ENCODE measurements around the gene UFC1. TPM values are rescaled to one million over a fixed set of nuclear protein-coding genes. Genes with fewer than 3 reads are reported as not detected.

UFC1 gene
- total RNA-seq, 1 experiment from 2014 or later = 143 TPM

- no peak for DNase-seq (ENCODE audit: extremely low read depth, low read depth)
Observed at GRCh38 chr1:161207173-161207572, 53.4 kb downstream of the UFC1 start.

Small RNAs within 50 kb of the gene (small RNA-seq; reads per million reads assigned to genes)
- 0 reads per million in 2 experiments for gene RF01225

Other genes with a start within 250 kb of the UFC1 start
- not detected in 2 replicates for gene ITLN2, start 199.2 kb upstream of the UFC1 start, total RNA-seq (2014; rRNA removed; shearing (Covaris generic))
- 20.7 and 23.7 TPM in 2 replicates for gene F11R, start 132.8 kb upstream of the UFC1 start, total RNA-seq (2014; rRNA removed; shearing (Covaris generic))
- 29.8 and 37.6 TPM in 2 replicates for gene TSTD1, start 115.0 kb upstream of the UFC1 start, total RNA-seq (2014; rRNA removed; shearing (Covaris generic))
- gene USF1, start 108.0 kb upstream of the UFC1 start, total RNA-seq (2014; rRNA removed; shearing (Covaris generic)) = 49.2 and 51.2 TPM in 2 replicates
- gene ARHGAP30, start 84.1 kb upstream of the UFC1 start, total RNA-seq (2014; rRNA removed; shearing (Covaris generic)) = 0.45 TPM in 1 of 2 replicates, not detected in the other
- 0.55 and 1.0 TPM in 2 replicates for gene NECTIN4, start 64.4 kb upstream of the UFC1 start, total RNA-seq (2014; rRNA removed; shearing (Covaris generic))
- gene KLHDC9, start 55.6 kb upstream of the UFC1 start, total RNA-seq (2014; rRNA removed; shearing (Covaris generic)) = 3.6 and 5.3 TPM in 2 replicates
- gene PFDN2, start 35.9 kb upstream of the UFC1 start, total RNA-seq (2014; rRNA removed; shearing (Covaris generic)) = 186 and 200 TPM in 2 replicates
- 44.3 and 60.6 TPM in 2 replicates for gene NIT1, start 35.9 kb upstream of the UFC1 start, total RNA-seq (2014; rRNA removed; shearing (Covaris generic))
- 34.2 and 36.2 TPM in 2 replicates for gene DEDD, start 21.3 kb upstream of the UFC1 start, total RNA-seq (2014; rRNA removed; shearing (Covaris generic))
- gene USP21, start 5.5 kb downstream of the UFC1 start, total RNA-seq (2014; rRNA removed; shearing (Covaris generic)) = 17.7 and 18.8 TPM in 2 replicates
- 27.1 and 27.3 TPM in 2 replicates for gene PPOX, start 12.4 kb downstream of the UFC1 start, total RNA-seq (2014; rRNA removed; shearing (Covaris generic))
- gene B4GALT3, start 23.5 kb downstream of the UFC1 start, total RNA-seq (2014; rRNA removed; shearing (Covaris generic)) = 68.2 and 73.4 TPM in 2 replicates
- gene ADAMTS4, start 45.1 kb downstream of the UFC1 start, total RNA-seq (2014; rRNA removed; shearing (Covaris generic)) = under 0.01 and 0.14 TPM in 2 replicates
- 161 and 175 TPM in 2 replicates for gene NDUFS2, start 48.4 kb downstream of the UFC1 start, total RNA-seq (2014; rRNA removed; shearing (Covaris generic))
- gene FCER1G, start 61.3 kb downstream of the UFC1 start, total RNA-seq (2014; rRNA removed; shearing (Covaris generic)) = not detected in 2 replicates
- gene APOA2, start 69.7 kb downstream of the UFC1 start, total RNA-seq (2014; rRNA removed; shearing (Covaris generic)) = not detected in 2 replicates
- gene TOMM40L, start 72.1 kb downstream of the UFC1 start, total RNA-seq (2014; rRNA removed; shearing (Covaris generic)) = 8.3 and 9.1 TPM in 2 replicates
- gene NR1I3, start 84.2 kb downstream of the UFC1 start, total RNA-seq (2014; rRNA removed; shearing (Covaris generic)) = not detected in 2 replicates
- gene PCP4L1, start 104.8 kb downstream of the UFC1 start, total RNA-seq (2014; rRNA removed; shearing (Covaris generic)) = not detected in 2 replicates
- gene MPZ, start 156.0 kb downstream of the UFC1 start, total RNA-seq (2014; rRNA removed; shearing (Covaris generic)) = 54.3 and 54.9 TPM in 2 replicates
- 67.9 and 70.4 TPM in 2 replicates for gene SDHC, start 160.4 kb downstream of the UFC1 start, total RNA-seq (2014; rRNA removed; shearing (Covaris generic))
- not detected in 2 replicates for gene CFAP126, start 213.9 kb downstream of the UFC1 start, total RNA-seq (2014; rRNA removed; shearing (Covaris generic))

All from NCI-H460 (cell line).